Stimulated activated CD4-positive, alpha-beta T cell treated with anti-CD3 and anti-CD28 coated beads, Interleukin-4, amount 100 ng/mL, for 48 hours (primary cell): ENCODE measurements around the gene SPC24.

Experiments used
- DNase-seq, 2 donors: peaks; one replicate each; pipeline ENCODE4 v3.0.0-alpha.2; 2020; ENCODE audit warnings: low read depth in 2 of 2

The SPC24 gene

GRCh38 chr19:11155373-11156120 lies at the start of gene SPC24:
Gene SPC24 (minus strand): TSS chr19:11155782. CDS start chr19:11155776, 6 bp downstream.
- DNase-seq: peak; percentile 84 to 92

GRCh38 chr19:11204943-11205349 lies 49.4 kb upstream of the SPC24 start:
- no peak for DNase-seq

- DNase-seq: no peak
These were observed 48.6 kb upstream of the SPC24 start for GRCh38 chr19:11204076-11204602.

GRCh38 chr19:11203194-11204075 lies 47.9 kb upstream of the SPC24 start:
- peak in 1 of 2 donors; percentile 28 for DNase-seq

- DNase-seq: no peak
These were observed 47.1 kb upstream of the SPC24 start for GRCh38 chr19:11202488-11203193.

GRCh38 chr19:11201791-11202190 lies 46.2 kb upstream of the SPC24 start:
- no peak for DNase-seq

- DNase-seq: no peak
These were observed 45.3 kb upstream of the SPC24 start for GRCh38 chr19:11200931-11201330.

GRCh38 chr19:11200015-11200574 lies 44.5 kb upstream of the SPC24 start:
- no peak for DNase-seq

- DNase-seq: no peak
These were observed 43.9 kb upstream of the SPC24 start for GRCh38 chr19:11199517-11199916.

- DNase-seq: no peak
These were observed 43.3 kb upstream of the SPC24 start for GRCh38 chr19:11198769-11199424.

GRCh38 chr19:11198175-11198534 lies 42.6 kb upstream of the SPC24 start:
- DNase-seq: no peak

- DNase-seq: peak; percentile 67 to 75
These were observed 42.0 kb upstream of the SPC24 start, which contains the start of gene KANK2 for GRCh38 chr19:11197291-11198174. Gene KANK2 (minus strand): TSS chr19:11197545. CDS start chr19:11194511, 3,034 bp downstream.

- DNase-seq: no peak
These were observed 41.1 kb upstream of the SPC24 start for GRCh38 chr19:11196406-11197287.

- DNase-seq: no peak
These were observed 40.1 kb upstream of the SPC24 start for GRCh38 chr19:11195681-11196080.

- DNase-seq: no peak
These were observed 39.3 kb upstream of the SPC24 start for GRCh38 chr19:11194656-11195558.

- no peak for DNase-seq
These were observed 38.6 kb upstream of the SPC24 start for GRCh38 chr19:11194173-11194572.

GRCh38 chr19:11192957-11193939 lies 37.7 kb upstream of the SPC24 start:
- no peak for DNase-seq
